ENCODE data around the gene SCAANT1. TPM values are rescaled to one million over a fixed set of nuclear protein-coding genes. Genes with fewer than 3 reads are reported as not detected.

The SCAANT1 gene
- total RNA-seq, 5 donors from 2014 or later (not counting 1 experiment from before 2014, with no cell fraction given): 5.7 TPM; not detected in 4

GRCh38 chr3:63955036-63955650, 43.0 kb upstream of the SCAANT1 start:
- no peaks in the 10 kb centered on the region for H3K9me3 Mint-ChIP-seq
- Histone ChIP-seq H3K4me3 (ENCODE audit: control insufficient read depth in 1 of 2, extremely low read depth in 1 of 2, low read length in 1 of 2) (no peak overlapping the region), H3K9me3 (no peaks in the 10 kb centered on the region), H3K4me1 (ENCODE audit: control insufficient read depth in 1 of 2, extremely low read depth in 1 of 2, insufficient read depth in 2 of 2, low read length in 2 of 2) (peaks cover 0 to 2% of the 10 kb centered on the region in 2 experiments), H3K27ac (ENCODE audit: low read length) (no peak overlapping the region), H3K27me3 (replicated peaks in 1 of 2; ENCODE audit: control insufficient read depth in 2 of 2, extremely low read depth in 1 of 2, insufficient read depth in 2 of 2, low read length in 1 of 2) (no peaks in the 10 kb centered on the region), H3K36me3 (ENCODE audit: control insufficient read depth in 2 of 2, extremely low read depth in 1 of 2, insufficient read depth in 1 of 2, low read length in 1 of 2) (peaks cover 0 to 14% of the 10 kb centered on the region in 2 donors)
- ATAC-seq (replicated peaks in 1 of 4): no peak
- peak overlapping the region; percentile 71 to 87 for H3K27ac Mint-ChIP-seq
- peaks cover 19 to 49% (median 47%) of the 10 kb centered on the region in 3 donors for H3K4me1 Mint-ChIP-seq
- peaks cover 19% of the 10 kb centered on the region for H3K36me3 Mint-ChIP-seq
- ChIA-PET CTCF (interaction anchor here in 1 of 2 donors (1.2 kb wide), 1 partner anchor 38 kb away, joined by 3 read pairs; no protein-coding TSS in a partner anchor), POLR2A (interaction anchor here in 1 of 2 donors (0.6 kb wide), 1 partner anchor 29 kb away, joined by 10 read pairs; no protein-coding TSS in a partner anchor)
- H3K4me3 Mint-ChIP-seq: no peak overlapping the region
- no peaks in the 10 kb centered on the region for H3K27me3 Mint-ChIP-seq
- WGBS (ENCODE audit: insufficient coverage): no CpG with 5 or more reads among the region's 3 CpGs
- no peak for DNase-seq

- Histone ChIP-seq H3K4me1 (ENCODE audit: control insufficient read depth in 1 of 2, extremely low read depth in 1 of 2, insufficient read depth in 2 of 2, low read length in 2 of 2) (peaks cover 0 to 3% of the 10 kb centered on the region in 2 experiments), H3K9me3 (no peaks in the 10 kb centered on the region), H3K36me3 (ENCODE audit: control insufficient read depth in 2 of 2, extremely low read depth in 1 of 2, insufficient read depth in 1 of 2, low read length in 1 of 2) (peaks cover 0 to 14% of the 10 kb centered on the region in 2 donors), H3K27ac (ENCODE audit: low read length) (no peak overlapping the region), H3K27me3 (replicated peaks in 1 of 2; ENCODE audit: control insufficient read depth in 2 of 2, extremely low read depth in 1 of 2, insufficient read depth in 2 of 2, low read length in 1 of 2) (no peaks in the 10 kb centered on the region), H3K4me3 (ENCODE audit: control insufficient read depth in 1 of 2, extremely low read depth in 1 of 2, low read length in 1 of 2) (no peak overlapping the region)
- DNase-seq (no peak), ATAC-seq (replicated peaks in 1 of 4) (no peak)
- H3K27me3 Mint-ChIP-seq: no peaks in the 10 kb centered on the region
- 100% methylated on average over 5 of the region's 5 CpGs for WGBS (ENCODE audit: insufficient coverage)
- no peak overlapping the region for H3K4me3 Mint-ChIP-seq
- ChIA-PET POLR2A (interaction anchor here in 1 of 2 donors (1.4 kb wide), 1 partner anchor 12 kb away, joined by 5 read pairs; no protein-coding TSS in a partner anchor), CTCF (interaction anchor here in 1 of 2 donors (0.7 kb wide), 1 partner anchor 20 kb away, joined by 4 read pairs; no protein-coding TSS in a partner anchor)
- peaks cover 21% of the 10 kb centered on the region for H3K36me3 Mint-ChIP-seq
- peaks cover 23 to 50% (median 50%) of the 10 kb centered on the region in 3 donors for H3K4me1 Mint-ChIP-seq
- no peaks in the 10 kb centered on the region for H3K9me3 Mint-ChIP-seq
- peak overlapping the region; percentile 36 to 52 for H3K27ac Mint-ChIP-seq
These were observed 42.0 kb upstream of the SCAANT1 start for GRCh38 chr3:63954182-63954581.

GRCh38 chr3:63952248-63952594, 40.0 kb upstream of the SCAANT1 start:
- no peaks in the 10 kb centered on the region for H3K27me3 ChIP-seq (replicated peaks in 1 of 2; ENCODE audit: control insufficient read depth in 2 of 2, extremely low read depth in 1 of 2, insufficient read depth in 2 of 2, low read length in 1 of 2)
- CTCF ChIA-PET: interaction anchor here (0.8 to 1.6 kb wide), 4 partner anchors 8 to 26 kb away, joined by 3 to 6 read pairs (median 5); no protein-coding TSS in a partner anchor
- H3K4me3 ChIP-seq (ENCODE audit: control insufficient read depth in 1 of 2, extremely low read depth in 1 of 2, low read length in 1 of 2): no peak overlapping the region
- H3K27me3 Mint-ChIP-seq: no peaks in the 10 kb centered on the region
- no peak for DNase-seq
- H3K27ac Mint-ChIP-seq: peak overlapping the region; percentile 55 to 75
- H3K36me3 ChIP-seq (ENCODE audit: control insufficient read depth in 2 of 2, extremely low read depth in 1 of 2, insufficient read depth in 1 of 2, low read length in 1 of 2): peaks cover 0 to 14% of the 10 kb centered on the region in 2 donors
- POLR2A ChIA-PET: interaction anchor here in 1 of 2 donors (0.6 kb wide), 1 partner anchor 68 kb away, joined by 4 read pairs; no protein-coding TSS in a partner anchor
- H3K4me1 Mint-ChIP-seq: peaks cover 37 to 54% (median 54%) of the 10 kb centered on the region in 3 donors
- peaks cover 0 to 10% of the 10 kb centered on the region in 2 experiments for H3K4me1 ChIP-seq (ENCODE audit: control insufficient read depth in 1 of 2, extremely low read depth in 1 of 2, insufficient read depth in 2 of 2, low read length in 2 of 2)
- H3K9me3 ChIP-seq: no peaks in the 10 kb centered on the region
- H3K36me3 Mint-ChIP-seq: peaks cover 27% of the 10 kb centered on the region
- no peak overlapping the region for H3K4me3 Mint-ChIP-seq
- no peak for ATAC-seq (replicated peaks in 1 of 4)
- no peaks in the 10 kb centered on the region for H3K9me3 Mint-ChIP-seq
- WGBS (ENCODE audit: insufficient coverage): no CpG with 5 or more reads among the region's 2 CpGs
- peak overlapping the region; percentile 55 for H3K27ac ChIP-seq (ENCODE audit: low read length)

- POLR2A ChIA-PET: interaction anchor here (0.6 to 1.3 kb wide), 3 partner anchors 10 to 67 kb away, joined by 3 to 4 read pairs (median 4); no protein-coding TSS in a partner anchor
- peaks cover 2 to 15% of the 10 kb centered on the region in 2 experiments for H3K4me1 ChIP-seq (ENCODE audit: control insufficient read depth in 1 of 2, extremely low read depth in 1 of 2, insufficient read depth in 2 of 2, low read length in 2 of 2)
- H3K9me3 Mint-ChIP-seq: no peaks in the 10 kb centered on the region
These were observed 39.5 kb upstream of the SCAANT1 start for GRCh38 chr3:63951492-63952247.

GRCh38 chr3:63950698-63951097, 38.5 kb upstream of the SCAANT1 start:
- Histone ChIP-seq H3K4me3 (ENCODE audit: control insufficient read depth in 1 of 2, extremely low read depth in 1 of 2, low read length in 1 of 2) (no peak overlapping the region), H3K4me1 (ENCODE audit: control insufficient read depth in 1 of 2, extremely low read depth in 1 of 2, insufficient read depth in 2 of 2, low read length in 2 of 2) (peaks cover 2 to 17% of the 10 kb centered on the region in 2 experiments), H3K9me3 (no peaks in the 10 kb centered on the region), H3K36me3 (ENCODE audit: control insufficient read depth in 2 of 2, extremely low read depth in 1 of 2, insufficient read depth in 1 of 2, low read length in 1 of 2) (peaks cover 0 to 14% of the 10 kb centered on the region in 2 donors), H3K27ac (ENCODE audit: low read length) (peak overlapping the region; percentile 55), H3K27me3 (replicated peaks in 1 of 2; ENCODE audit: control insufficient read depth in 2 of 2, extremely low read depth in 1 of 2, insufficient read depth in 2 of 2, low read length in 1 of 2) (no peaks in the 10 kb centered on the region)
- ChIA-PET CTCF (interaction anchor here (0.7 to 1.6 kb wide), 6 partner anchors 10 to 43 kb away, joined by 3 to 6 read pairs (median 5); no protein-coding TSS in a partner anchor), POLR2A (interaction anchor here in 1 of 2 donors (0.9 to 1.3 kb wide), 2 partner anchors 11 to 13 kb away, joined by 3 to 4 read pairs; no protein-coding TSS in a partner anchor)
- DNase-seq (no peak), ATAC-seq (replicated peaks in 1 of 4) (no peak)
- H3K4me1 Mint-ChIP-seq: peaks cover 52 to 63% (median 62%) of the 10 kb centered on the region in 3 donors
- no CpG with 5 or more reads among the region's 1 CpG for WGBS (ENCODE audit: insufficient coverage)
- H3K4me3 Mint-ChIP-seq: peak overlapping the region in 1 of 3 donors; percentile 40
- H3K27ac Mint-ChIP-seq: peak overlapping the region; percentile 74 to 83
- H3K27me3 Mint-ChIP-seq: no peaks in the 10 kb centered on the region
- H3K36me3 Mint-ChIP-seq: peaks cover 27% of the 10 kb centered on the region
- no peaks in the 10 kb centered on the region for H3K9me3 Mint-ChIP-seq

More at GRCh38 chr3:63951492-63952247, 39.5 kb upstream of the SCAANT1 start:
- Mint-ChIP-seq H3K27me3 (no peaks in the 10 kb centered on the region), H3K4me3 (peak overlapping the region; percentile 40 to 60 (median 50)), H3K36me3 (peaks cover 27% of the 10 kb centered on the region), H3K4me1 (peaks cover 42 to 56% (median 56%) of the 10 kb centered on the region in 3 donors), H3K27ac (peak overlapping the region; percentile 75 to 83)
- Histone ChIP-seq H3K27me3 (replicated peaks in 1 of 2; ENCODE audit: control insufficient read depth in 2 of 2, extremely low read depth in 1 of 2, insufficient read depth in 2 of 2, low read length in 1 of 2) (no peaks in the 10 kb centered on the region), H3K27ac (ENCODE audit: low read length) (peak overlapping the region; percentile 55), H3K4me3 (ENCODE audit: control insufficient read depth in 1 of 2, extremely low read depth in 1 of 2, low read length in 1 of 2) (no peak overlapping the region), H3K36me3 (ENCODE audit: control insufficient read depth in 2 of 2, extremely low read depth in 1 of 2, insufficient read depth in 1 of 2, low read length in 1 of 2) (peaks cover 0 to 14% of the 10 kb centered on the region in 2 donors), H3K9me3 (no peaks in the 10 kb centered on the region)
- DNase-seq (no peak), ATAC-seq (replicated peaks in 1 of 4) (peak in 1 of 4 experiments; percentile 47)
- WGBS (ENCODE audit: insufficient coverage): no CpG with 5 or more reads among the region's 1 CpG
- CTCF ChIA-PET: interaction anchor here (0.7 to 1.6 kb wide), 6 partner anchors 9 to 27 kb away, joined by 3 to 6 read pairs (median 4); no protein-coding TSS in a partner anchor

GRCh38 chr3:63949005-63949404, 36.8 kb upstream of the SCAANT1 start:
- no peaks in the 10 kb centered on the region for H3K9me3 ChIP-seq
- Mint-ChIP-seq H3K4me3 (no peak overlapping the region), H3K36me3 (peaks cover 22% of the 10 kb centered on the region), H3K9me3 (no peaks in the 10 kb centered on the region), H3K27ac (no peak overlapping the region), H3K27me3 (no peaks in the 10 kb centered on the region), H3K4me1 (peaks cover 65 to 68% (median 67%) of the 10 kb centered on the region in 3 donors)
- POLR2A ChIA-PET: interaction anchor here in 1 of 2 donors (0.7 kb wide), 1 partner anchor 13 kb away, joined by 10 read pairs; no protein-coding TSS in a partner anchor
- peaks cover 0 to 9% of the 10 kb centered on the region in 2 donors for H3K36me3 ChIP-seq (ENCODE audit: control insufficient read depth in 2 of 2, extremely low read depth in 1 of 2, insufficient read depth in 1 of 2, low read length in 1 of 2)
- no peak overlapping the region for H3K4me3 ChIP-seq (ENCODE audit: control insufficient read depth in 1 of 2, extremely low read depth in 1 of 2, low read length in 1 of 2)
- no peak for ATAC-seq (replicated peaks in 1 of 4)
- CTCF ChIA-PET: interaction anchor here (0.7 to 1.0 kb wide), 5 partner anchors 13 to 131 kb away, joined by 3 to 7 read pairs (median 4); no protein-coding TSS in a partner anchor
- H3K4me1 ChIP-seq (ENCODE audit: control insufficient read depth in 1 of 2, extremely low read depth in 1 of 2, insufficient read depth in 2 of 2, low read length in 2 of 2): peaks cover 2 to 17% of the 10 kb centered on the region in 2 experiments
- no peak overlapping the region for H3K27ac ChIP-seq (ENCODE audit: low read length)
- WGBS (ENCODE audit: insufficient coverage): no CpG with 5 or more reads among the region's 2 CpGs
- H3K27me3 ChIP-seq (replicated peaks in 1 of 2; ENCODE audit: control insufficient read depth in 2 of 2, extremely low read depth in 1 of 2, insufficient read depth in 2 of 2, low read length in 1 of 2): no peaks in the 10 kb centered on the region
- no peak for DNase-seq
